Measurements from ENCODE around the gene FCGR1A.
"Not testable (repeated sequence)": the region's sequence is repeated elsewhere in the genome, so short reads cannot be mapped to it uniquely, and the experiment has no call there.

FCGR1A gene

DNA sequence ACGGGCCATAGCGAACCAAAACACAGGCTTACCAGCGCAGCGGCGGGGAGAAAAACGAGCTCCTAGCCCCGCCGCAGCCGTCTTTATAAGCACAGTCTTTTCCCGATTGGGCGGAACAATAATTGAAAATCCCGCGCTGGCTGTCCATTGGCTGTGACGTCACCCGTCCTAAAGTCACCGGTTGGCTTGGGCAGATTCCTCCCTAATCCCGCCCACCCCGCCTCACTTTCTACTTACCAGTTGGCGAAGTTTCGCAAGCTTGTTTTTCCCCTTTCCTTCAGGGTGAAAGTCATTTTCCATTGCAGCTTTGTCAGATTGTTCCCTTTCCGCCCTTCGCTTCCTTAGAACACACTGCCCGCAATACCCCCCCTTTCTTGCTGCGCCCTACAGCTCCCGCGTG is 58.7 kb downstream of the FCGR1A start:
- DNase-seq: not testable (repeated sequence)

Measured in CD4-positive, alpha-beta T cell treated with Interleukin-6 for 4 hours (primary cell).